Measurements from ENCODE around the gene RAB32. TPM values are rescaled to one million over a fixed set of nuclear protein-coding genes. Genes with fewer than 3 reads are reported as not detected.
A peak's percentile ranks its signal among the peaks of the same experiment; 100 is the strongest.

RAB32 gene
- under 1 TPM in 1 of 2 experiments, not detected in 1; 0.25 TPM for total RNA-seq

- intact Hi-C loops (cut with micrococcal nuclease), result loop anchor here (5.0 kb wide), 2 partner anchors 159 to 229 kb away; no protein-coding TSS in a partner anchor
- Mint-ChIP-seq H3K4me1 (ENCODE audit: low read depth) (peaks cover 6% of the 10 kb centered on the region), H3K27me3 (ENCODE audit: low read depth) (peaks cover 41% of the 10 kb centered on the region), H3K36me3 (ENCODE audit: low read depth) (no peaks in the 10 kb centered on the region), H3K9me3 (no peaks in the 10 kb centered on the region), H3K4me3 (peak within 1 kb of the TSS; percentile 59), H3K27ac (no peak within 1 kb of the TSS)
- CTCF ChIA-PET, result no interaction called here
- no peak for DNase-seq
These were observed at the start of gene RAB32 for GRCh38 chr6:146543211-146543939. Gene RAB32 (plus strand): TSS chr6:146543833. CDS start chr6:146543872, 39 bp downstream.

- Mint-ChIP-seq H3K27ac (no peak overlapping the region), H3K4me3 (no peak overlapping the region), H3K27me3 (ENCODE audit: low read depth) (peaks cover 2% of the 10 kb centered on the region), H3K36me3 (ENCODE audit: low read depth) (no peaks in the 10 kb centered on the region), H3K9me3 (no peaks in the 10 kb centered on the region), H3K4me1 (ENCODE audit: low read depth) (no peaks in the 10 kb centered on the region)
- DNase-seq, result no peak
- CTCF ChIA-PET, result no interaction called here
- intact Hi-C loops (cut with micrococcal nuclease), result no loop called here
These were observed 45.3 kb upstream of the RAB32 start for GRCh38 chr6:146498309-146498708.

GRCh38 chr6:146503096-146503495 is 40.5 kb upstream of the RAB32 start:
- Mint-ChIP-seq H3K27ac (no peak overlapping the region), H3K4me3 (no peak overlapping the region), H3K36me3 (ENCODE audit: low read depth) (no peaks in the 10 kb centered on the region), H3K4me1 (ENCODE audit: low read depth) (no peaks in the 10 kb centered on the region), H3K9me3 (no peaks in the 10 kb centered on the region), H3K27me3 (ENCODE audit: low read depth) (peaks cover 1% of the 10 kb centered on the region)
- no peak for DNase-seq
- intact Hi-C loops (cut with micrococcal nuclease), result no loop called here
- CTCF ChIA-PET, result no interaction called here

- no peak overlapping the region for H3K27ac Mint-ChIP-seq
- no peak overlapping the region for H3K4me3 Mint-ChIP-seq
- CTCF ChIA-PET, result no interaction called here
- no peaks in the 10 kb centered on the region for H3K4me1 Mint-ChIP-seq (ENCODE audit: low read depth)
- DNase-seq, result no peak
- no peaks in the 10 kb centered on the region for H3K36me3 Mint-ChIP-seq (ENCODE audit: low read depth)
- H3K9me3 Mint-ChIP-seq, result peaks cover 7% of the 10 kb centered on the region
- intact Hi-C loops (cut with micrococcal nuclease), result no loop called here
- H3K27me3 Mint-ChIP-seq (ENCODE audit: low read depth), result no peaks in the 10 kb centered on the region
These were observed 28.4 kb upstream of the RAB32 start for GRCh38 chr6:146515212-146515611.

GRCh38 chr6:146526192-146526591 is 17.4 kb upstream of the RAB32 start:
- Mint-ChIP-seq H3K9me3 (peaks cover 8% of the 10 kb centered on the region), H3K4me1 (ENCODE audit: low read depth) (no peaks in the 10 kb centered on the region), H3K27me3 (ENCODE audit: low read depth) (no peaks in the 10 kb centered on the region), H3K27ac (no peak overlapping the region), H3K36me3 (ENCODE audit: low read depth) (no peaks in the 10 kb centered on the region), H3K4me3 (no peak overlapping the region)
- no peak for DNase-seq
- intact Hi-C loops (cut with micrococcal nuclease), result no loop called here
- CTCF ChIA-PET, result no interaction called here

- Mint-ChIP-seq H3K4me3 (no peak overlapping the region), H3K9me3 (no peaks in the 10 kb centered on the region), H3K27me3 (ENCODE audit: low read depth) (peaks cover 2% of the 10 kb centered on the region), H3K36me3 (ENCODE audit: low read depth) (no peaks in the 10 kb centered on the region), H3K4me1 (ENCODE audit: low read depth) (no peaks in the 10 kb centered on the region), H3K27ac (no peak overlapping the region)
- DNase-seq, result no peak
- intact Hi-C loops (cut with micrococcal nuclease), result no loop called here
- CTCF ChIA-PET, result no interaction called here
These were observed 10.9 kb upstream of the RAB32 start for GRCh38 chr6:146532702-146533101.

GRCh38 chr6:146542881-146543210 is 787 bp upstream of the RAB32 start:
- intact Hi-C loops (cut with micrococcal nuclease), result loop anchor here (5.0 kb wide), 2 partner anchors 159 to 229 kb away; no protein-coding TSS in a partner anchor
- Mint-ChIP-seq H3K27ac (no peak overlapping the region), H3K9me3 (no peaks in the 10 kb centered on the region), H3K36me3 (ENCODE audit: low read depth) (no peaks in the 10 kb centered on the region), H3K4me1 (ENCODE audit: low read depth) (peaks cover 6% of the 10 kb centered on the region), H3K4me3 (peak overlapping the region; percentile 12), H3K27me3 (ENCODE audit: low read depth) (peaks cover 41% of the 10 kb centered on the region)
- no peak for DNase-seq
- CTCF ChIA-PET, result no interaction called here

GRCh38 chr6:146543940-146544615 is 445 bp downstream of the RAB32 start:
- Mint-ChIP-seq H3K36me3 (ENCODE audit: low read depth) (no peaks in the 10 kb centered on the region), H3K27ac (no peak overlapping the region), H3K4me1 (ENCODE audit: low read depth) (peaks cover 6% of the 10 kb centered on the region), H3K9me3 (no peaks in the 10 kb centered on the region), H3K27me3 (ENCODE audit: low read depth) (peaks cover 41% of the 10 kb centered on the region), H3K4me3 (peak overlapping the region; percentile 59)
- intact Hi-C loops (cut with micrococcal nuclease), result loop anchor here (5.0 kb wide), 2 partner anchors 158 to 228 kb away; no protein-coding TSS in a partner anchor
- CTCF ChIA-PET, result no interaction called here
- no peak for DNase-seq

GRCh38 chr6:146544616-146545182 is 1.1 kb downstream of the RAB32 start:
- CTCF ChIA-PET, result no interaction called here
- no peaks in the 10 kb centered on the region for H3K36me3 Mint-ChIP-seq (ENCODE audit: low read depth)
- no peak for DNase-seq
- no peak overlapping the region for H3K27ac Mint-ChIP-seq
- no peak overlapping the region for H3K4me3 Mint-ChIP-seq
- no peaks in the 10 kb centered on the region for H3K9me3 Mint-ChIP-seq
- H3K27me3 Mint-ChIP-seq (ENCODE audit: low read depth), result peaks cover 41% of the 10 kb centered on the region
- intact Hi-C loops (cut with micrococcal nuclease), result loop anchor here (5.0 kb wide), 2 partner anchors 158 to 228 kb away; no protein-coding TSS in a partner anchor
- H3K4me1 Mint-ChIP-seq (ENCODE audit: low read depth), result peaks cover 6% of the 10 kb centered on the region

- Mint-ChIP-seq H3K27ac (no peak overlapping the region), H3K4me3 (no peak overlapping the region), H3K9me3 (no peaks in the 10 kb centered on the region), H3K36me3 (ENCODE audit: low read depth) (no peaks in the 10 kb centered on the region), H3K4me1 (ENCODE audit: low read depth) (peaks cover 6% of the 10 kb centered on the region), H3K27me3 (ENCODE audit: low read depth) (peaks cover 41% of the 10 kb centered on the region)
- CTCF ChIA-PET, result interaction anchor here (0.6 to 0.7 kb wide), 2 partner anchors 89 to 912 kb away, joined by 3 to 4 read pairs; no protein-coding TSS in a partner anchor
- intact Hi-C loops (cut with micrococcal nuclease), result no loop called here
- no peak for DNase-seq
These were observed 1.9 kb downstream of the RAB32 start for GRCh38 chr6:146545581-146545980.

- Mint-ChIP-seq H3K27me3 (ENCODE audit: low read depth) (peaks cover 35% of the 10 kb centered on the region), H3K4me1 (ENCODE audit: low read depth) (peaks cover 6% of the 10 kb centered on the region), H3K27ac (no peak overlapping the region), H3K4me3 (no peak overlapping the region), H3K9me3 (no peaks in the 10 kb centered on the region), H3K36me3 (ENCODE audit: low read depth) (no peaks in the 10 kb centered on the region)
- DNase-seq, result no peak
- CTCF ChIA-PET, result interaction anchor here (0.6 kb wide), 1 partner anchor 311 kb away, joined by 6 read pairs; no protein-coding TSS in a partner anchor
- intact Hi-C loops (cut with micrococcal nuclease), result no loop called here
These were observed 2.9 kb downstream of the RAB32 start for GRCh38 chr6:146546443-146547043.

GRCh38 chr6:146547889-146548288 is 4.3 kb downstream of the RAB32 start:
- no peak overlapping the region for H3K4me3 Mint-ChIP-seq
- no peak overlapping the region for H3K27ac Mint-ChIP-seq
- H3K4me1 Mint-ChIP-seq (ENCODE audit: low read depth), result peaks cover 6% of the 10 kb centered on the region
- intact Hi-C loops (cut with micrococcal nuclease), result no loop called here
- H3K9me3 Mint-ChIP-seq, result no peaks in the 10 kb centered on the region
- H3K27me3 Mint-ChIP-seq (ENCODE audit: low read depth), result peaks cover 29% of the 10 kb centered on the region
- CTCF ChIA-PET, result no interaction called here
- no peaks in the 10 kb centered on the region for H3K36me3 Mint-ChIP-seq (ENCODE audit: low read depth)
- DNase-seq, result no peak
